ENCODE data around the gene OR8G1. TPM values are rescaled to one million over a fixed set of nuclear protein-coding genes. Genes with fewer than 3 reads are reported as not detected.
"Not testable (repeated sequence)": the region's sequence is repeated elsewhere in the genome, so short reads cannot be mapped to it uniquely, and the experiment has no call there.

OR8G1 gene
- total RNA-seq, 1 experiment from 2014 or later: not detected

DNA sequence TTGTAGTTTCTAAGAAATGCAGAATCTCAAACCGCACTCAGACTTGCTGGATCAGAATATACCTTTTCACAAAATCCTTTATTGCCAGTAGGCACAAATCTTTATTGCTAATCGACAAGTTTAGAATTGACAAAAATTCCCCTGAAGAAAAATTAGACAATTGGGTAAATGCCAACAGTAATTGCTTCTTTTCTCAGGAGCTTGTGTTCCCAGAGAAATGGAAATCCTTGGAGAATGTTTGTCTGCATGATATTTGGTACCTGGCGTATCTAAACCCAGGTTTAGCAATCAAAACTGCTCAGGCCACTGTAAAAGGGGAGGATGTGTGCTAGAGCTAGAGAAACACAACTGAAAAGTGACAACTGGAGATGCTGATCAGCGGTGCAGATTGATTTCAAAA is 15.2 kb downstream of the OR8G1 start, which contains the start of gene OR8G5:
OR8G5 (plus strand) TSS at position 301 of the 400 bp plus-strand sequence. CDS start 8,556 bp downstream, outside the sequence.
- no peak within 1 kb of the TSS for H3K4me2 ChIP-seq (ENCODE audit: insufficient read depth, insufficient read length, low read length)
- Mint-ChIP-seq H3K27me3 (ENCODE audit: low read depth) (no peaks in the 10 kb centered on the region), H3K4me3 (no peak within 1 kb of the TSS), H3K27ac (no peak within 1 kb of the TSS), H3K4me1 (no peaks in the 10 kb centered on the region), H3K9me3 (no peaks in the 10 kb centered on the region), H3K36me3 (ENCODE audit: insufficient read depth in 1 of 3, low read depth in 3 of 3) (no peaks in the 10 kb centered on the region)
- H3K23ac ChIP-seq (ENCODE audit: insufficient read length, low read depth, low read length): no peak within 1 kb of the TSS
- no peak within 1 kb of the TSS for H3T11ph ChIP-seq (ENCODE audit: low read length)
- H3K9me3 ChIP-seq (ENCODE audit: control insufficient read depth, low read depth, low read length): no peaks in the 10 kb centered on the region
- H3K27ac ChIP-seq (ENCODE audit: insufficient read length, low read depth, low read length): no peak within 1 kb of the TSS
- H2AK5ac ChIP-seq (ENCODE audit: insufficient read length, low read length): no peak within 1 kb of the TSS
- no peak within 1 kb of the TSS for H2BK5ac ChIP-seq (ENCODE audit: insufficient read length, low read length)
- H2BK20ac ChIP-seq (ENCODE audit: low read depth, low read length, poor library complexity, severe bottlenecking): no peak within 1 kb of the TSS
- H3K27me3 ChIP-seq (ENCODE audit: insufficient read depth, low read length): no peaks in the 10 kb centered on the region
- H2BK120ac ChIP-seq (ENCODE audit: low read depth, low read length, poor library complexity, severe bottlenecking): no peak within 1 kb of the TSS
- H4K91ac ChIP-seq (ENCODE audit: insufficient read length, low read depth, low read length): no peak within 1 kb of the TSS
- H4K5ac ChIP-seq (ENCODE audit: insufficient read length, low read depth, low read length): no peak within 1 kb of the TSS
- H2BK15ac ChIP-seq (ENCODE audit: low read depth, low read length): no peak within 1 kb of the TSS
- H2AFZ ChIP-seq (ENCODE audit: low read length): no peak within 1 kb of the TSS
- no peaks in the 10 kb centered on the region for H3K79me1 ChIP-seq (ENCODE audit: insufficient read depth, low read depth, low read length, poor library complexity, severe bottlenecking)
- no peaks in the 10 kb centered on the region for H3K4me1 ChIP-seq (ENCODE audit: insufficient read depth, low read length)
- TF ChIP-seq, protein P1, sequence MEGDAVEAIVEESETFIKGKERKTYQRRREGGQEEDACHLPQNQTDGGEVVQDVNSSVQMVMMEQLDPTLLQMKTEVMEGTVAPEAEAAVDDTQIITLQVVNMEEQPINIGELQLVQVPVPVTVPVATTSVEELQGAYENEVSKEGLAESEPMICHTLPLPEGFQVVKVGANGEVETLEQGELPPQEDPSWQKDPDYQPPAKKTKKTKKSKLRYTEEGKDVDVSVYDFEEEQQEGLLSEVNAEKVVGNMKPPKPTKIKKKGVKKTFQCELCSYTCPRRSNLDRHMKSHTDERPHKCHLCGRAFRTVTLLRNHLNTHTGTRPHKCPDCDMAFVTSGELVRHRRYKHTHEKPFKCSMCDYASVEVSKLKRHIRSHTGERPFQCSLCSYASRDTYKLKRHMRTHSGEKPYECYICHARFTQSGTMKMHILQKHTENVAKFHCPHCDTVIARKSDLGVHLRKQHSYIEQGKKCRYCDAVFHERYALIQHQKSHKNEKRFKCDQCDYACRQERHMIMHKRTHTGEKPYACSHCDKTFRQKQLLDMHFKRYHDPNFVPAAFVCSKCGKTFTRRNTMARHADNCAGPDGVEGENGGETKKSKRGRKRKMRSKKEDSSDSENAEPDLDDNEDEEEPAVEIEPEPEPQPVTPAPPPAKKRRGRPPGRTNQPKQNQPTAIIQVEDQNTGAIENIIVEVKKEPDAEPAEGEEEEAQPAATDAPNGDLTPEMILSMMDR (conservative IDR thresholded peaks at IDR 0.05): no peak
- H3K14ac ChIP-seq (ENCODE audit: insufficient read depth, low read length): no peak within 1 kb of the TSS
- H3K79me2 ChIP-seq (ENCODE audit: insufficient read depth, low read length): no peaks in the 10 kb centered on the region
- H4K8ac ChIP-seq (replicated peaks; ENCODE audit: insufficient read length, low read depth, low read length): no peak within 1 kb of the TSS
- no peak within 1 kb of the TSS for H3K4ac ChIP-seq (ENCODE audit: low read depth, low read length)
- H3K9ac ChIP-seq (ENCODE audit: extremely low read depth, insufficient read length, low read length): no peak within 1 kb of the TSS
- H2BK12ac ChIP-seq (ENCODE audit: insufficient read length, low read depth, low read length): no peak within 1 kb of the TSS
- H3K18ac ChIP-seq (ENCODE audit: insufficient read length, low read depth, low read length): no peak within 1 kb of the TSS
- no CpG with 5 or more reads among the region's 4 CpGs for WGBS (ENCODE audit: extremely low coverage, insufficient read length, low lambda C conversion rate)
- no peak within 1 kb of the TSS for H3K56ac ChIP-seq (ENCODE audit: insufficient read length, low read depth, low read length)
- no peaks in the 10 kb centered on the region for H4K20me1 ChIP-seq (ENCODE audit: control insufficient read depth, insufficient read depth, insufficient read length)
- no peak for DNase-seq
- H3K23me2 ChIP-seq (ENCODE audit: insufficient read length, low read depth, low read length, poor library complexity, severe bottlenecking): no peaks in the 10 kb centered on the region

DNA sequence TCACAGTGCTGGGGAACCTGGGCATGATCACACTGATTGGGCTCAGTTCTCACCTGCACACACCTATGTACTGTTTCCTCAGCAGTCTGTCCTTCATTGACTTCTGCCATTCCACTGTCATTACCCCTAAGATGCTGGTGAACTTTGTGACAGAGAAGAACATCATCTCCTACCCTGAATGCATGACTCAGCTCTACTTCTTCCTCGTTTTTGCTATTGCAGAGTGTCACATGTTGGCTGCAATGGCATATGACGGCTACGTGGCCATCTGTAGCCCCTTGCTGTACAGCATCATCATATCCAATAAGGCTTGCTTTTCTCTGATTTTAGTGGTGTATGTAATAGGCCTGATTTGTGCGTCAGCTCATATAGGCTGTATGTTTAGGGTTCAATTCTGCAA is 24.1 kb downstream of the OR8G1 start:
- not testable (repeated sequence) for H4K5ac ChIP-seq (ENCODE audit: insufficient read length, low read depth, low read length); H3K18ac ChIP-seq (ENCODE audit: insufficient read length, low read depth, low read length); H4K8ac ChIP-seq (replicated peaks; ENCODE audit: insufficient read length, low read depth, low read length); H3K36me3 Mint-ChIP-seq (ENCODE audit: insufficient read depth in 1 of 3, low read depth in 3 of 3); H3K27ac Mint-ChIP-seq; H4K20me1 ChIP-seq (ENCODE audit: control insufficient read depth, insufficient read depth, insufficient read length); H3K9me3 Mint-ChIP-seq; H2AFZ ChIP-seq (ENCODE audit: low read length); H3K79me1 ChIP-seq (ENCODE audit: insufficient read depth, low read depth, low read length, poor library complexity, severe bottlenecking); H3K9me3 ChIP-seq (ENCODE audit: control insufficient read depth, low read depth, low read length); H3K4me1 Mint-ChIP-seq; H3K23ac ChIP-seq (ENCODE audit: insufficient read length, low read depth, low read length); H4K91ac ChIP-seq (ENCODE audit: insufficient read length, low read depth, low read length); H2BK15ac ChIP-seq (ENCODE audit: low read depth, low read length); H2BK20ac ChIP-seq (ENCODE audit: low read depth, low read length, poor library complexity, severe bottlenecking); H3K9ac ChIP-seq (ENCODE audit: extremely low read depth, insufficient read length, low read length); H3K4ac ChIP-seq (ENCODE audit: low read depth, low read length); H2BK120ac ChIP-seq (ENCODE audit: low read depth, low read length, poor library complexity, severe bottlenecking); H3K27me3 Mint-ChIP-seq (ENCODE audit: low read depth); H3K4me1 ChIP-seq (ENCODE audit: insufficient read depth, low read length); H3K4me3 Mint-ChIP-seq; H3K27ac ChIP-seq (ENCODE audit: insufficient read length, low read depth, low read length); H2BK12ac ChIP-seq (ENCODE audit: insufficient read length, low read depth, low read length); H2AK5ac ChIP-seq (ENCODE audit: insufficient read length, low read length); H3K79me2 ChIP-seq (ENCODE audit: insufficient read depth, low read length); H3T11ph ChIP-seq (ENCODE audit: low read length); H3K14ac ChIP-seq (ENCODE audit: insufficient read depth, low read length); H3K4me2 ChIP-seq (ENCODE audit: insufficient read depth, insufficient read length, low read length); H3K56ac ChIP-seq (ENCODE audit: insufficient read length, low read depth, low read length); DNase-seq; H3K23me2 ChIP-seq (ENCODE audit: insufficient read length, low read depth, low read length, poor library complexity, severe bottlenecking); H3K27me3 ChIP-seq (ENCODE audit: insufficient read depth, low read length); H2BK5ac ChIP-seq (ENCODE audit: insufficient read length, low read length)
- no CpG with 5 or more reads among the region's 4 CpGs for WGBS (ENCODE audit: extremely low coverage, insufficient read length, low lambda C conversion rate)
